ENCODE measurements around the gene NCAPG. TPM values are rescaled to one million over a fixed set of nuclear protein-coding genes. Genes with fewer than 3 reads are reported as not detected.
"Not testable (repeated sequence)": the region's sequence is repeated elsewhere in the genome, so short reads cannot be mapped to it uniquely, and the experiment has no call there.

The NCAPG gene
- total RNA-seq, 1 donor from 2014 or later: 17.0 TPM

- no peaks in the 10 kb centered on the region for H3K27me3 Mint-ChIP-seq (ENCODE audit: low read depth)
- no peak for TF ChIP-seq CTCF (IDR thresholded peaks at IDR 0.05; ENCODE audit: unreplicated experiment)
- no peaks in the 10 kb centered on the region for H3K9me3 Mint-ChIP-seq
- peaks cover 41% of the 10 kb centered on the region for H3K36me3 Mint-ChIP-seq
- DNase-seq (ENCODE audit: low spot score in 2 of 2, unreplicated experiment in 2 of 2): no peak
- H3K4me1 Mint-ChIP-seq: no peaks in the 10 kb centered on the region
- no peak overlapping the region for H3K27ac Mint-ChIP-seq
- no peak overlapping the region for H3K4me3 Mint-ChIP-seq
Observed at GRCh38 chr4:17846266-17846665, 35.5 kb downstream of the NCAPG start.

- not testable (repeated sequence) for H3K4me1 Mint-ChIP-seq; H3K27me3 Mint-ChIP-seq (ENCODE audit: low read depth); H3K9me3 Mint-ChIP-seq; H3K27ac Mint-ChIP-seq; DNase-seq (ENCODE audit: low spot score in 2 of 2, unreplicated experiment in 2 of 2); H3K4me3 Mint-ChIP-seq
- peaks cover 24% of the 10 kb centered on the region for H3K36me3 Mint-ChIP-seq
Observed at GRCh38 chr4:17850295-17850694, 39.5 kb downstream of the NCAPG start.

- Mint-ChIP-seq H3K4me3 (no peak overlapping the region), H3K36me3 (peaks cover 16% of the 10 kb centered on the region), H3K27me3 (ENCODE audit: low read depth) (peaks cover 2% of the 10 kb centered on the region), H3K27ac (no peak overlapping the region), H3K4me1 (peaks cover 2% of the 10 kb centered on the region), H3K9me3 (no peaks in the 10 kb centered on the region)
- TF ChIP-seq CTCF (IDR thresholded peaks at IDR 0.05; ENCODE audit: unreplicated experiment): no peak
- no peak for DNase-seq (ENCODE audit: low spot score in 2 of 2, unreplicated experiment in 2 of 2)
Observed at GRCh38 chr4:17851959-17852358, 41.2 kb downstream of the NCAPG start.

- Mint-ChIP-seq H3K36me3 (peaks cover 6% of the 10 kb centered on the region), H3K9me3 (peaks cover 7% of the 10 kb centered on the region), H3K4me3 (no peak overlapping the region), H3K27me3 (ENCODE audit: low read depth) (peaks cover 3% of the 10 kb centered on the region), H3K27ac (no peak overlapping the region), H3K4me1 (peaks cover 2% of the 10 kb centered on the region)
- DNase-seq (ENCODE audit: low spot score in 2 of 2, unreplicated experiment in 2 of 2): no peak
- TF ChIP-seq CTCF (IDR thresholded peaks at IDR 0.05; ENCODE audit: unreplicated experiment): no peak
Observed at GRCh38 chr4:17854036-17854435, 43.3 kb downstream of the NCAPG start.

- no peaks in the 10 kb centered on the region for H3K4me1 Mint-ChIP-seq
- peaks cover 3% of the 10 kb centered on the region for H3K27me3 Mint-ChIP-seq (ENCODE audit: low read depth)
- TF ChIP-seq CTCF (IDR thresholded peaks at IDR 0.05; ENCODE audit: unreplicated experiment): no peak
- H3K27ac Mint-ChIP-seq: no peak overlapping the region
- no peak for DNase-seq (ENCODE audit: low spot score in 2 of 2, unreplicated experiment in 2 of 2)
- no peak overlapping the region for H3K4me3 Mint-ChIP-seq
- H3K36me3 Mint-ChIP-seq: peaks cover 32% of the 10 kb centered on the region
- H3K9me3 Mint-ChIP-seq: peaks cover 34% of the 10 kb centered on the region
Observed at GRCh38 chr4:17859793-17860406, 49.1 kb downstream of the NCAPG start.

GRCh38 chr4:17861906-17862305 lies 51.1 kb downstream of the NCAPG start:
- H3K27me3 Mint-ChIP-seq (ENCODE audit: low read depth); DNase-seq (ENCODE audit: low spot score in 2 of 2, unreplicated experiment in 2 of 2); H3K27ac Mint-ChIP-seq; H3K4me1 Mint-ChIP-seq; H3K4me3 Mint-ChIP-seq: not testable (repeated sequence)
- Mint-ChIP-seq H3K9me3 (peaks cover 34% of the 10 kb centered on the region), H3K36me3 (peaks cover 34% of the 10 kb centered on the region)

All from mesothelial cell of epicardium (in vitro differentiated cells).